Colonic mucosa (tissue), 4 donors: ENCODE measurements around the gene TRAPPC3. TPM values are rescaled to one million over a fixed set of nuclear protein-coding genes. Genes with fewer than 3 reads are reported as not detected.

Experiments used
- DNase-seq: peaks from one replicate; pipeline ENCODE4 v3.0.0-alpha.2; 2020
- H3K27ac ChIP-seq: fragments of 200-600 bp; one replicate; pipeline ENCODE4 v1.8.0; 2021
- H3K27me3 ChIP-seq: fragments of 200-600 bp; one replicate; pipeline ENCODE4 v1.8.0; 2021
- H3K36me3 ChIP-seq: fragments of 200-600 bp; one replicate; pipeline ENCODE4 v1.8.0; 2021
- H3K4me1 ChIP-seq: fragments of 200-600 bp; one replicate; pipeline ENCODE4 v1.8.0; 2021; ENCODE audit warnings: mild to moderate bottlenecking
- H3K4me3 ChIP-seq: fragments of 200-600 bp; one replicate; pipeline ENCODE4 v1.8.0; 2021
- H3K9ac ChIP-seq, 2 donors: one replicate each; pipeline ENCODE4 v1.7.0; 2013; ENCODE audit warnings: control low read depth in 2 of 2, low read depth in 2 of 2, low read length in 2 of 2
- H3K9me3 ChIP-seq: fragments of 200-600 bp; one replicate; pipeline ENCODE4 v1.8.0; 2021
- CTCF ChIP-seq: fragments of 200-600 bp; IDR thresholded peaks from one replicate; pipeline ENCODE4 v1.8.0; 2022; ENCODE audit warnings: antibody characterized with exemption, mild to moderate bottlenecking
- intact Hi-C: fragments of 100-400 bp; cut with DNase I; formaldehyde crosslinking; loops from one replicate; pipeline ENCODE4 v1.14.1; 2022
- total RNA-seq, 2 donors: library from RNA; stranded (reverse); fragmentation: NEBNext Ultra II Directional in 1 of 2; extraction: Animal tissue kit (Norgen Biotek cat#: 25700) in 1 of 2; gene quantifications; one replicate each; pipeline ENCODE4 v1.2.1, GENCODE V29; 2021
- donor health status: healthy.
- donor health status: DM: no; HTN: no; CAD: no.
- donor health status: DM: no; HTN: no; CAD: no.

TRAPPC3 gene
- total RNA-seq, 2 donors from 2014 or later: 59.0 to 60.6 TPM

GRCh38 chr1:36156329-36157114, 7.2 kb upstream of the TRAPPC3 start:
- Histone ChIP-seq H3K9me3 (no peaks in the 10 kb centered on the region), H3K9ac (peak overlapping the region; percentile 76 to 77), H3K27ac (peak overlapping the region; percentile 96), H3K4me1 (peaks cover 23% of the 10 kb centered on the region), H3K4me3 (peak overlapping the region; percentile 93), H3K36me3 (no peaks in the 10 kb centered on the region), H3K27me3 (no peaks in the 10 kb centered on the region)
- DNase-seq: peak; percentile 71
- intact Hi-C loops: loop anchor here (10.0 kb wide), 1 partner anchor 128 kb away; no protein-coding TSS in a partner anchor
- no peak for TF ChIP-seq CTCF

GRCh38 chr1:36155408-36156328, 6.4 kb upstream of the TRAPPC3 start, which contains the start of gene MAP7D1:
TSS of gene MAP7D1 (plus strand) at chr1:36156160. CDS start at chr1:36156418, 258 bp downstream.
- H3K4me3 ChIP-seq: peak within 1 kb of the TSS; percentile 93
- H3K9ac ChIP-seq: peak within 1 kb of the TSS; percentile 77 to 88
- H3K36me3 ChIP-seq: no peaks in the 10 kb centered on the region
- intact Hi-C loops: loop anchor here (10.0 kb wide), 1 partner anchor 129 kb away; no protein-coding TSS in a partner anchor
- peak within 1 kb of the TSS; percentile 96 for H3K27ac ChIP-seq
- no peaks in the 10 kb centered on the region for H3K9me3 ChIP-seq
- no peak for TF ChIP-seq CTCF
- peaks cover 25% of the 10 kb centered on the region for H3K4me1 ChIP-seq
- peak; percentile 89 for DNase-seq
- H3K27me3 ChIP-seq: no peaks in the 10 kb centered on the region

GRCh38 chr1:36154765-36155407, 5.6 kb upstream of the TRAPPC3 start:
- Histone ChIP-seq H3K27me3 (no peaks in the 10 kb centered on the region), H3K27ac (peak overlapping the region; percentile 96), H3K9me3 (no peaks in the 10 kb centered on the region), H3K4me1 (peaks cover 28% of the 10 kb centered on the region), H3K9ac (peak overlapping the region; percentile 77 to 88), H3K4me3 (peak overlapping the region; percentile 93), H3K36me3 (no peaks in the 10 kb centered on the region)
- no peak for DNase-seq
- intact Hi-C loops: loop anchor here (5.0 to 10.0 kb wide), 2 partner anchors 32 to 130 kb away; no protein-coding TSS in a partner anchor
- TF ChIP-seq CTCF: no peak

DNA sequence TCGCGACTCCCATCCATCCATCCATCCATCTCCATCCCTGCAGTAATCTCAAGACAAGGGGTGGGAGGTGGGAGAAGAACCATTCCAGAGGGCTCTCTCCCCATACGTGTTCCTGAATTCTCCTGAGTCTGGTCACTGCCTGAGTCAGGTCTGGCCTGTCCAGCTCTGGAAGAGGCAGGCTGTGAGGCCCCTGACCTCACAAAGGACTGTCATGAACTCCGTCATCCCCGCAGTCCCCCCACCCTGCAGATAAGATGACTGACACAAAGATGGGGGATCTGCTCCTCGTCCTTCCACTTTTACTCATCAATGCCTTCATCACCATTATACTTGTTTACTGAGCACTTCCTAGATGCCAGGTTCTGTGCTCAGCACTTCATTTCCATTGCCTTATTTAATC, 5.0 kb upstream of the TRAPPC3 start:
- no peak for DNase-seq
- peaks cover 22% of the 10 kb centered on the region for H3K4me1 ChIP-seq
- H3K27ac ChIP-seq: no peak overlapping the region
- no peaks in the 10 kb centered on the region for H3K36me3 ChIP-seq
- H3K9ac ChIP-seq: no peak overlapping the region
- TF ChIP-seq CTCF: no peak
- no peak overlapping the region for H3K4me3 ChIP-seq
- H3K27me3 ChIP-seq: no peaks in the 10 kb centered on the region
- H3K9me3 ChIP-seq: no peaks in the 10 kb centered on the region
- intact Hi-C loops: loop anchor here (5.0 to 10.0 kb wide), 2 partner anchors 33 to 130 kb away; no protein-coding TSS in a partner anchor

DNA sequence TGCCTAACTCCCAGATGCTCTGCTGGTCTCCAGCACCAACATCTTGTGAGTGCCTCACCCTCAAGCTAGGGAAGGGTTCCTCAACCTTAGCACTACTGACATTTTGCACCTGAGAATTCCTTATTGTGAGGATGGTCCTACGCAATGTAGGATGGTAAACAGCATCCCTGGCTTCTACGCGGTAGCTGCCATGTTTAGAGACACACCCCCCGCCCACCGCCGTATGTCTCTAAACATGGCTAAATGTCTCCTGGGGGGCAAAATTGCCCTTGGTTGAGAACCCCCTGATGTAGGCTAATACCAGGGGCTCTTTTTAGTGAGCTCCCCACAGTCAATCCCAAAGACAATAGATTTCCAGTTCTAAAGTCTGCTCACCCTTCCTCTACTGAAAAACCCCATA, 4.2 kb upstream of the TRAPPC3 start:
- TF ChIP-seq CTCF: no peak
- H3K4me3 ChIP-seq: no peak overlapping the region
- H3K4me1 ChIP-seq: peaks cover 20% of the 10 kb centered on the region
- H3K36me3 ChIP-seq: no peaks in the 10 kb centered on the region
- no peaks in the 10 kb centered on the region for H3K9me3 ChIP-seq
- intact Hi-C loops: loop anchor here (5.0 to 10.0 kb wide), 2 partner anchors 34 to 131 kb away; no protein-coding TSS in a partner anchor
- H3K27me3 ChIP-seq: no peaks in the 10 kb centered on the region
- no peak overlapping the region for H3K27ac ChIP-seq
- no peak for DNase-seq
- H3K9ac ChIP-seq: no peak overlapping the region
